ENCODE measurements around the gene PTK7.

The PTK7 gene

DNA sequence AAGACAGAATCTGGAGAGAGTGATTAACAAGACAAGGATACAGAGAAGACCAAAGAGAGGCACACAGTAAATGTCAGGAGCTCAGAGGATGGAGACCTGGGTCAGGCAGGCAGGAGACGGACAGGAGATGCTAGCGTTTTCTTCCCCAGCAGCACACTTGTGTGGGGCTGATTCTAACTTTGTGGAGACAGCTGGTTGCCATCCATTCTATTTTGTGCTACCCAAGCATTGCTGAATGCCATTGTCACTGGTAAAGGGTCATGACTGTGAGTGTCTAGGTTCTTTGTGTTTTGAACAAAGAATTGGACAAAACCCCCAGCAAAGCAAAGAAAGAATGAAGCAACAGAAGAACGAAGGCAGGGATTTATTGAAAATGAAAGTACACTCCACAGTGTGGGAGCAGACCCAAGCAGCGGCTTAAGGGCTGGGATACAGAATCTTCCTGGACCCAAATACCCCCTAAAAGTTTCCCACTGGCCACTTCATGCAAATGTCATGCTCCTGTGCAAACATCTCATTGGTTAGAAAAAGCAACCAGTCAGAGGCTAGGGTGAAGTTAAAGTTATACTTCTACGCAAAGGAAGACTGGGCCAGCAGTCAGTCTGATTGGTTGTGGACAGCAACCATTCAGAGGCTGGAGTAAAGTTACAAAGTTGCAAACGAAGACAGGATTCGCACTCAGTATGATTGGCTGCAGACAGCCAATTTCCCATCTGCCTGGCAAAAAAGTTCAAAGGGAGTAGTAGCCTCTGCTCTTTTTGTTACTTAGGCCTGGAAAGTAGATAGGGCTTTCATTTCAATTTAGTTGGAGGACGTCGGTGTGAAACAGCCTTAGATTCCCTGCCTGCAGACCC is 17.5 kb downstream of the PTK7 start:
- no peak for DNase-seq (ENCODE audit: insufficient read length, low spot score)
- FAIRE-seq, result no peak

DNA sequence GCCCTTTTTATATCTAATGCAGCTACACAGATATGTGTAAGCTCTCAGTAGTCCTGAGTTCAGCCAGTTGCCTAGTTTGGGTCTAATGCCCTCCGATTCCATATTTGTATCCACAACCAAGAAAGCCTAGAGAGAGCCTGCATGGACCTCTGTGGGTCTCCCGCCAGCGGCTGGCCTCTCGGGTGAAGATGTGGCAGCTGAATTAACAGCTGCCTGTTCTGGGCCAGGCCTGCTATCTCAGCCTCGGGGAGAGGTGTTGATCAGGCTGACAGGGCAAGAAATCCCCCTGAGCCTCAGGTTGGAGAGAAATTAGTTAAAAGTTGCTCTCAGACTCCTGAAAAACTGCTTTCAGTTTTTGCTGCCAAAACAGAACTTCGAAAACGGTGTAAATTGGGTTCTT is 19.8 kb downstream of the PTK7 start:
- DNase-seq (ENCODE audit: insufficient read length, low spot score), result no peak
- TF ChIP-seq, protein P1, sequence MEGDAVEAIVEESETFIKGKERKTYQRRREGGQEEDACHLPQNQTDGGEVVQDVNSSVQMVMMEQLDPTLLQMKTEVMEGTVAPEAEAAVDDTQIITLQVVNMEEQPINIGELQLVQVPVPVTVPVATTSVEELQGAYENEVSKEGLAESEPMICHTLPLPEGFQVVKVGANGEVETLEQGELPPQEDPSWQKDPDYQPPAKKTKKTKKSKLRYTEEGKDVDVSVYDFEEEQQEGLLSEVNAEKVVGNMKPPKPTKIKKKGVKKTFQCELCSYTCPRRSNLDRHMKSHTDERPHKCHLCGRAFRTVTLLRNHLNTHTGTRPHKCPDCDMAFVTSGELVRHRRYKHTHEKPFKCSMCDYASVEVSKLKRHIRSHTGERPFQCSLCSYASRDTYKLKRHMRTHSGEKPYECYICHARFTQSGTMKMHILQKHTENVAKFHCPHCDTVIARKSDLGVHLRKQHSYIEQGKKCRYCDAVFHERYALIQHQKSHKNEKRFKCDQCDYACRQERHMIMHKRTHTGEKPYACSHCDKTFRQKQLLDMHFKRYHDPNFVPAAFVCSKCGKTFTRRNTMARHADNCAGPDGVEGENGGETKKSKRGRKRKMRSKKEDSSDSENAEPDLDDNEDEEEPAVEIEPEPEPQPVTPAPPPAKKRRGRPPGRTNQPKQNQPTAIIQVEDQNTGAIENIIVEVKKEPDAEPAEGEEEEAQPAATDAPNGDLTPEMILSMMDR (IDR thresholded peaks at IDR 0.05; ENCODE audit: insufficient read depth, missing control alignments), result no peak
- no peak for FAIRE-seq

More for the DNA sequence above, 17.5 kb downstream of the PTK7 start:
- TF ChIP-seq, protein P1 (IDR thresholded peaks at IDR 0.05; ENCODE audit: insufficient read depth, missing control alignments), result no peak

DNA sequence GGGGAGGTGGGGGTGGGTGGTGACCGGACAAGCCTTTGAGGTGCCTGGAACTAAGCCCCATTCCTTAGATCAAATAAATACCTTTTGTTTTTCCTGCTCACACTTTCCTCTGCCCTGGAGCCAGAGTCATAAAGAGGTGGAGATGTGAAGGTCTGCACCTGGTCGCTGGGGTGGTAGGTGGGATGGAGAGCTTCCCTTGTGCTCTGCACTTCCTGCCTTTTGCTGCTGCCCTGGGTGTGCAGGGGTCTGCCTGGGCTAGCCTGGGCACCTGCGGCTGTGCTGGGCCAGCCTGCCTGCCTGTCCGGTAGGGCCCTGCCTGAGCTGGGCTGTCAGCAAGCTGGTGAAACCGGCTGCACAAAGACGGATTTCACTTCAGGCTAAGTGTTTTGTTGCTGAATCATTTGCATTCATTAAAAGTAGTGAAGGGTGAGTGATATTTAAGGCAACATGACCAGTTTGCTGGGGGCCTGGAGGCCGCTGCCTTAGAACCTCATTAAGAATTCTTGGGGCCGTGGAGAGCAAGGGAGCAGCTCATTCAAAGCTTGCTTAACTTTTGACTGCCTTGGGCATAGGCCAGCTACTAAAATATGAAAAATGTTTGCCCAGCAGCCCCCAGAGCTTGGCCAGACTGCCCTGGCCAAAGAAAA is 20.5 kb downstream of the PTK7 start:
- no peak for DNase-seq (ENCODE audit: insufficient read length, low spot score)
- no peak for FAIRE-seq
- TF ChIP-seq, protein P1 (IDR thresholded peaks at IDR 0.05; ENCODE audit: insufficient read depth, missing control alignments), result no peak

DNA sequence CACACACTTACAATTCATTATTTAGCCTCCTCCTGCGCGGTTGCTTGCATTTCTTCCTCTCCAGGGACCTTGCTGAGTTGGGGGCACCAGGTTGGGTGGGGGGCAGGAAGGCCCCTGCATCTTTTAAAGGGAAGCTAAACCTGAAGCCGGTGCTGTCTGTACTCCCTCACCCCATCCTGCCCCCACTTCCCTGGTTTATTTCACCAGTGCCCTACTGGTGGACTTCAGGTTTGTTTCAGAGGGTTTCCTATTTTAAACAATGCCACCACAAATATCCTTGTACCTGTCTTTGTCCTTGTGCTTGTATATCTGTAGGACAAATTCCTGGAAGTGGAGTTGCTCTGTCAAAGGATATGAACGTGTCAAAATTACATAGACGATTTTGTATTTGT is 21.0 kb downstream of the PTK7 start:
- no peak for DNase-seq (ENCODE audit: insufficient read length, low spot score)
- TF ChIP-seq, protein P1 (IDR thresholded peaks at IDR 0.05; ENCODE audit: insufficient read depth, missing control alignments), result no peak
- FAIRE-seq, result no peak

DNA sequence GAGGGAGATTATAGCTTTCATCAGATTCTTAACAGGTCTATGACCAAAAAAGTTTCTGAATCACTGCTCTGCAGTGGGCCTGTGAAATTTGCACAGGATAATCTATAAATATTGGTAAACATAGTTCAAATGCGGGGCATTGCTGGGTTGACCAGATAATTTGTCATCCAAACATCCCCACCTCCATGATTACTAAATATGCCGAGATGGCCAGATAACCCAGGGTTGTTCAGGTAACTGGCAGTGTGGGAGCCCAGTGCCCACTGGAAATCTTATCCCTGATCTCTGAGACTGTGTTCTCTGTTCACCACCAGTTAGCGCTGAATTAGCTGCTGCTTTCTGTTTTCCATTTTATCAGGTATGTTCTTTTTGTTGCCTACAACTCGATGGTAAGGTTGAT is 21.4 kb downstream of the PTK7 start:
- TF ChIP-seq, protein P1 (IDR thresholded peaks at IDR 0.05; ENCODE audit: insufficient read depth, missing control alignments), result no peak
- FAIRE-seq (no peak), DNase-seq (ENCODE audit: insufficient read length, low spot score) (no peak)

DNA sequence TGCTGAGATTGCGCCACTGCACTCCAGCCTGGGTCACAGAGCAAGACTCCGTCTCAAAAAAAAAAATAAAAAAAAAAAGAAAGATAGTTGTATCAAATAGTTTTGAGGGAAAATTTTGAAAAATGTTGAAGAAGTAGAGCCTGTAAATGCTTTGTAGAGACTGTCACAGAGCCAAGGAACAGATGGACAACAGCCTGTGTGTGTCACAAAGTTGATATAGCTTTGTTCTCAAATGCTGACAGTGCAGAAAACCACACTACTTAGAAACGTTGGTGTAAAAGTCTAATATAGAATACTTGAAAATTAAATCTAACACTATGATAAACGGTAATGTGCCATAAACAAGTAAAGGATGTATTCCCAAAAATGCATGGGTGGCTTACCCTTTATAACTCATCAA is 25.4 kb downstream of the PTK7 start:
- TF ChIP-seq, protein P1 (IDR thresholded peaks at IDR 0.05; ENCODE audit: insufficient read depth, missing control alignments), result no peak
- DNase-seq (ENCODE audit: insufficient read length, low spot score) (no peak), FAIRE-seq (no peak)
